HG03432 (cell line): ENCODE measurements around the gene ABCA7.
"Not testable (repeated sequence)": the region's sequence is repeated elsewhere in the genome, so short reads cannot be mapped to it uniquely, and the experiment has no call there.

Experiments
- ATAC-seq: cut with Tn5 transposase; IDR thresholded peaks from one replicate; pipeline ENCODE4 v1.9.1; 2021; ENCODE audit warnings: mild to moderate bottlenecking, moderate library complexity; ENCODE audit not compliant: unreplicated experiment

ABCA7 gene

GRCh38 chr19:1017115-1017905 is 22.6 kb upstream of the ABCA7 start:
- no peak for ATAC-seq

- ATAC-seq: no peak
Observed at GRCh38 chr19:1017906-1018305, 22.0 kb upstream of the ABCA7 start.

- no peak for ATAC-seq
Observed at GRCh38 chr19:1018393-1018792, 21.5 kb upstream of the ABCA7 start.

- no peak for ATAC-seq
Observed at GRCh38 chr19:1018932-1019615, 20.8 kb upstream of the ABCA7 start.

GRCh38 chr19:1019616-1019961 is 20.3 kb upstream of the ABCA7 start:
- no peak for ATAC-seq

- ATAC-seq: no peak
Observed at GRCh38 chr19:1019980-1020867, 19.7 kb upstream of the ABCA7 start.

- peak; percentile 79 for ATAC-seq
Observed at GRCh38 chr19:1020868-1021425, 19.0 kb upstream of the ABCA7 start, which contains the start of gene TMEM259. Gene TMEM259 (minus strand): TSS chr19:1021123. CDS start chr19:1020996, 127 bp downstream.

GRCh38 chr19:1023883-1024188 is 16.1 kb upstream of the ABCA7 start:
- ATAC-seq: not testable (repeated sequence)

- not testable (repeated sequence) for ATAC-seq
Observed at GRCh38 chr19:1025080-1025479, 14.8 kb upstream of the ABCA7 start.

- ATAC-seq: peak; percentile 51
Observed at GRCh38 chr19:1025960-1026782, 13.7 kb upstream of the ABCA7 start, which contains the start of gene CNN2. Gene CNN2 (plus strand): TSS chr19:1026608. CDS start chr19:1026662, 54 bp downstream.

- ATAC-seq: no peak
Observed at GRCh38 chr19:1026783-1027649, 12.9 kb upstream of the ABCA7 start.

- no peak for ATAC-seq
Observed at GRCh38 chr19:1027650-1028061, 12.3 kb upstream of the ABCA7 start.

GRCh38 chr19:1028062-1028926 is 11.6 kb upstream of the ABCA7 start:
- no peak for ATAC-seq

- ATAC-seq: no peak
Observed at GRCh38 chr19:1032264-1032867, 7.5 kb upstream of the ABCA7 start.

- no peak for ATAC-seq
Observed at GRCh38 chr19:1035998-1036621, 3.8 kb upstream of the ABCA7 start.

GRCh38 chr19:1037621-1038064 is 2.3 kb upstream of the ABCA7 start:
- ATAC-seq: no peak

GRCh38 chr19:1038978-1039645 is 795 bp upstream of the ABCA7 start:
- ATAC-seq: no peak
